GM12891 (cell line): ENCODE data around the gene E2F3.

Source experiments
- POLR2A ChIP-seq: IDR thresholded peaks from 2 replicates; pipeline ENCODE4 v1.6.1; 2011; ENCODE audit warnings: low read depth, low read length, control low read depth
- POLR2AphosphoS5 ChIP-seq: IDR thresholded peaks from 2 replicates; pipeline ENCODE4 v1.6.1; 2011; ENCODE audit warnings: low read depth, low read length, control low read depth
- TAF1 ChIP-seq: IDR thresholded peaks from 2 replicates; pipeline ENCODE4 v1.6.1; 2011; ENCODE audit warnings: low read depth, low read length, control low read depth

DNA sequence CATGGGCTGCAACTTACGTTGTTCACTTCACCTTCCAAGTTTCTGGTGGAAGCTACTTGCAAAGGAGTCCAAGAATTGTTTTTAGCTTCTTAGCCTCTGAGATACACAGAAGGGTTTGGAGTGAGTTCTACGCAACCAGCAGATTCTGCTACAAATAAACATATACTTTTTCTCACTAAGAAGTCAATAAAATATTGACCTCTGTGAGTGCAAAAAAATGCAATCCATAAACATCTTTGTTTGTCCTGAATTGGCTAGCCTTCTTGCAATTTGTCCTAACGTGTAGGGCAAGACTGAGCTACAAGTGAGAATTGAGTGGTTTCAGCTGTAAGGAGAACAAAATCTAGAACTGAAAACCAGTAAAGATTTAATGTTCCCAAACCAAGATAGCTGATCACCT lies 26.2 kb upstream of the E2F3 start:
- TF ChIP-seq POLR2A: no peak
- no peak for TF ChIP-seq POLR2AphosphoS5
- no peak for TF ChIP-seq TAF1
